Anterior cingulate cortex (tissue), 58 donors: Measurements from ENCODE around the gene IPO9.

Source experiments
- DNase-seq, 58 donors: peaks; one replicate each; lab custom pipeline; 2025; lab: John Stamatoyannopoulos, UW

The IPO9 gene

DNA sequence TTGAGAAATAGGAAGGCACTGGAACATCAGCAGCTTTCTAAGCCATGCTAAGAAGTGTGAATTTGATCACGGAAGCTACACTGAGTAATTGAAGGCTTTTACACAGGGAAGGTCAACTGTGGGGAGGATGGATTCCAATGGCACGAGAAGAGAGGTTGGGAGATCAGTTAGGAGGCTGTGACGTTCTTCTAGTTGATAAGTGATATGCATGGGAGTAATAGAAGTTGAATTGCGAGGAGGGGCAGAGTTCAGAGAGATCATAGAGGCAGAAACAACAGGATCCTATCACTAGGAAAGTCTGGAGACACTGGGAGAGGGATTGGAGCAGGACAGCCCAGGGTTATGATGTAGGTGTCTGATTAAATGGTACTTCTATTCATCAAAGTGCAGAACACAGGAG lies 101.2 kb downstream of the IPO9 start:
- no peak for DNase-seq

DNA sequence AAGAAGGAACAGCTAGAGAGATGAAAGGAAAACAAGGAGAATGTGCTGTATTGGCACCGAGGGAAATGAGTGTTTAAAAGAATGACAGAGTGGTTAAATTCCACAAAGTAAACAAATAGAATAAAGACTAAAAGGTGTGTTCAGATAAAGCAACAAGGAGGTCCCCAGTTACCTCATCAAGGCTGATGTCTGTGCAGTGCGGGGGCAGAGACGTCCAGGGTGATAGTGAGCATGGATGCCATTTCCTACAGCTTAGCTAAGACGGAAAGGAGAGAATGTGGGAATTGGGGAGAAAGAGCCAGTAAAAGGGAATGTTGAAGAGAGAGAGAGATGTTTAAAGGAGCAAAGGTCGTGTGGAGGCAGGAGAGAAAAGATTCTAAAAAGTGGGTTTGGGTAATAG lies 101.8 kb downstream of the IPO9 start:
- DNase-seq, result no peak
